Ramos (cell line): ENCODE measurements around the gene CPNE9.

Experiments
- in situ Hi-C: fragments of 300-500 bp; cut with MboI; formaldehyde crosslinking; loops from one replicate; pipeline ENCODE4 v1.14.3; 2022; ENCODE audit warnings: low sequenced_read_pairs; ENCODE audit not compliant: unreplicated experiment

Gene CPNE9

DNA sequence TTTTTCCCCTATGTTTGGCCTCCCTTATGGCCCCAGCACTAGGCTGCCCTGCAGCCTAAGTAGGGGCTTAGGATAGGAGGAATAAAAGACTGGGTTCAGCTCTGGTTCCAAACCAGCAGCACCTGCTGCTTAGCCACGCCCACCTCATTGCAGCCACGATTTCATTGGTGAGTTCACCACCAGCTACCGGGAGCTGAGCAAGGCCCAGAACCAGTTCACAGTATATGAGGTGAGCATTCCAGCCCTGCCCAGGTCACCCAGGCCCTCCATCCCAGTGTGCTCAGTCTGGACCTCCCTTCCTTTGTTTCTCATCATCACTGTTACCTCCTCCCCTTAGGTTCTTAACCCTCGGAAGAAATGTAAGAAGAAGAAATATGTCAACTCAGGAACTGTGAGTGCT lies 11.5 kb downstream of the CPNE9 start:
- in situ Hi-C loops: no loop called here

DNA sequence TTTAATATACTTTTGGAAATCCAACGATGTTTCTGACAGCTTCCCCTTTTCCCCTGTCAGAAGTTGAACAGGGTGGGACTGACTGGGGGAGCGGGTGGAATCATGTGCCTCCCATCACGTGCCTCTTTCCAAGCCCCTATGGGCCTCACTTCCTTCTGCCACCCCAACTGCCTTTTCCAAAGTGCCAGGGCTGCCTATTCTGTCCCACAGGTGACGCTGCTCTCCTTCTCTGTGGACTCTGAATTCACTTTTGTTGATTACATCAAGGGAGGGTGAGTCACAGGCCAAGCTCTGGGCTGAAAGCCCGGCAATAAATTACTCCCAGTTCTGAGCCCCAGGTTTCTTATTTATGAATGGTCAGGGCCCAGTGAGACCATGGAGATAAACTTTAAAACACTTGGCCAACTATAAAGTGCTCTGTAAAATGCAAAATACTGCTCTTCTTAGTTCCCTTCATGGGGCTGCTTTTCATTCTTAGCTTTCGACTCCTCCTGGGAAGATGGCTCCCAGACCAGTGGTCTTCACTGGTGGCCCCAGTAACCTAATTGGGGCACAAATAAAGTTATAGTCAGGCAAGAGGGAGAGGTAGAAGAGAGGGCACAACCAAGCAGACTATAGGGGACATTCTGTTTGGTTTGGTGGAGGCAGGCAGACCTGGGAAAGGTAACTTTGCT lies 12.3 kb downstream of the CPNE9 start:
- in situ Hi-C loops: no loop called here

DNA sequence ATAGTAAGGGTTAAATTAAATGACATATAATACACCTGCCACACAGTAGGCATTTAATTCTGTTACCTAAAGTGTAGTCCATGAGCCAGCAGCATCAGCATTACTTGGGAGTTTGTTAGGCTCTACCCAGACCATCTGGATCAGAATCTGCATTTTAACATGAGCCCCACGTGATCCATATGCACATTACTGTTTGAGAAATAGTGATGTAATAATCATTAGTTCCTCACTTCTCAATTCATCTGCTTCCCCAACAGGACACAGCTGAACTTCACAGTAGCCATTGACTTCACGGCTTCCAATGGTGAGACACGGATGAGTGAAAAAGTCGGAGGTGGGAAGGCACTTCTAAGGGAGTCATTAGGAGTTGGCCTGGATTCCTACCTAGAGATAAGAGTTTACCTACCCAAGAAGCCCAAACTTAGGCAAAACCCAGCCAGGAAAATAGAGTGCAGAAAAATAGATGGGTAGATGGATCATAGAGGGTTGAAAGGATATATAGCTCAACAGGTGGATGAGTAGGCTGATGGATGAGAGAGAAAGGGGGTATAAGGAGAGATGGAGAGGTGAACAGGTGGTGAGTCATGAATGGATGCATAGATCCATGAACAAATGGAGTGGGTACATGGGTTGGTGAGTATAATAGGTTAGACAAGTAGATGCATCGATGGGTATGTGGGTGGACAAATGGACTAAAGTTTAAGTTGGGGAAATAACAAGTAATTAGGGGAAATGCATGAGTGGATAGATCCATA lies 13.3 kb downstream of the CPNE9 start:
- in situ Hi-C loops: no loop called here

- in situ Hi-C loops: no loop called here
These were observed 13.9 kb downstream of the CPNE9 start for GRCh38 chr3:9717563-9717962.

GRCh38 chr3:9718118-9718517 lies 14.5 kb downstream of the CPNE9 start:
- in situ Hi-C loops: no loop called here

- in situ Hi-C loops: loop anchor here (10.0 kb wide), 2 partner anchors 216 to 366 kb away; no protein-coding TSS in a partner anchor
These were observed 17.5 kb downstream of the CPNE9 start for GRCh38 chr3:9721015-9721699.

DNA sequence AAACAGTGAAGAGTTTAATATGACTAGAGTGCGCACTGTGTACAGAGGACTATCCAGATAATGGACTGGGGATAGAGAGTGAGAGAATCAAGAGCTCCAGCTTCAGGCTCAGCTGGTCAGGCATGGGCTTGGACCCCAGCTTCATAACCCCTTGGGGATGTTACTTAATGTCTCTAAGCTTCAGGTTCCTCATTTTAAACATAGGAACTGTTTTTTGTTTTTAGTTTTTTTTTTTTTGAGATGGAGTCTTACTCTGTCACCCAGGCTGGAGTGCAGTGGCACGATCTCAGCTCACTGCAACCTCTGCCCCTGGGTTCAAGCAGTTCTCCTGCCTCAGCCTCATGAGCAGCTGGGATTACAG lies 18.0 kb downstream of the CPNE9 start:
- in situ Hi-C loops: loop anchor here (10.0 kb wide), 2 partner anchors 217 to 367 kb away; no protein-coding TSS in a partner anchor

- in situ Hi-C loops: loop anchor here (10.0 kb wide), 2 partner anchors 221 to 371 kb away; no protein-coding TSS in a partner anchor
These were observed 22.3 kb downstream of the CPNE9 start for GRCh38 chr3:9725775-9726515.

- in situ Hi-C loops: loop anchor here (10.0 kb wide), 2 partner anchors 222 to 372 kb away; no protein-coding TSS in a partner anchor
These were observed 23.5 kb downstream of the CPNE9 start for GRCh38 chr3:9727041-9727595.

GRCh38 chr3:9727743-9728142 lies 24.1 kb downstream of the CPNE9 start:
- in situ Hi-C loops: loop anchor here (10.0 kb wide), 2 partner anchors 223 to 373 kb away; no protein-coding TSS in a partner anchor

GRCh38 chr3:9729419-9729818 lies 25.8 kb downstream of the CPNE9 start:
- in situ Hi-C loops: loop anchor here (10.0 kb wide), 2 partner anchors 225 to 375 kb away; no protein-coding TSS in a partner anchor

DNA sequence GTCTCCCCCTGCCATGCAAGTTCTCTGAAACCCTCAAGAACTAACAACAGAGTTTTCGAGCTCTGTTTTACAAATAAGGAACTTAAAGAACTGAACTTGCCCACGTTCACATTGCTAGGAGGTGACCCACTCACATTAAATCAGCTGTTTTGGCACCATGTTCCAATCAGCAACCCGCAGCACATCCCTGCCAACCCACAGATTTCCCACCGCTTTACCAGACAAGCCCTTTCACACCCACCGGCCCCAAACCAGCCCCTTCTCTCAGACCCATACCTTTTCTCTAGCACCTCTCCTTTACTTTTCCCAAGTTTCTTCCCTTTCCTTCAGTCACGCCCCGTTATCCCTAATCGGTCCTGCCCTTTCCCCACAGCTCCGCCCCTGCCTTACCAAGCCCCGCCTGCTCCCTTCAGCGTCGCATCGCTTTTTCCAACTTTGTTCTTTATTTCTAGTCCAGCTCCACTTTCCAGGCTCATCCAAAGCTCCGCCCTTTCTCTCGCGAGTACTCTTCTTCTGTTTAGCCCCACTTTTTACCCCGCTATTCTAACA lies 27.1 kb downstream of the CPNE9 start:
- in situ Hi-C loops: no loop called here

DNA sequence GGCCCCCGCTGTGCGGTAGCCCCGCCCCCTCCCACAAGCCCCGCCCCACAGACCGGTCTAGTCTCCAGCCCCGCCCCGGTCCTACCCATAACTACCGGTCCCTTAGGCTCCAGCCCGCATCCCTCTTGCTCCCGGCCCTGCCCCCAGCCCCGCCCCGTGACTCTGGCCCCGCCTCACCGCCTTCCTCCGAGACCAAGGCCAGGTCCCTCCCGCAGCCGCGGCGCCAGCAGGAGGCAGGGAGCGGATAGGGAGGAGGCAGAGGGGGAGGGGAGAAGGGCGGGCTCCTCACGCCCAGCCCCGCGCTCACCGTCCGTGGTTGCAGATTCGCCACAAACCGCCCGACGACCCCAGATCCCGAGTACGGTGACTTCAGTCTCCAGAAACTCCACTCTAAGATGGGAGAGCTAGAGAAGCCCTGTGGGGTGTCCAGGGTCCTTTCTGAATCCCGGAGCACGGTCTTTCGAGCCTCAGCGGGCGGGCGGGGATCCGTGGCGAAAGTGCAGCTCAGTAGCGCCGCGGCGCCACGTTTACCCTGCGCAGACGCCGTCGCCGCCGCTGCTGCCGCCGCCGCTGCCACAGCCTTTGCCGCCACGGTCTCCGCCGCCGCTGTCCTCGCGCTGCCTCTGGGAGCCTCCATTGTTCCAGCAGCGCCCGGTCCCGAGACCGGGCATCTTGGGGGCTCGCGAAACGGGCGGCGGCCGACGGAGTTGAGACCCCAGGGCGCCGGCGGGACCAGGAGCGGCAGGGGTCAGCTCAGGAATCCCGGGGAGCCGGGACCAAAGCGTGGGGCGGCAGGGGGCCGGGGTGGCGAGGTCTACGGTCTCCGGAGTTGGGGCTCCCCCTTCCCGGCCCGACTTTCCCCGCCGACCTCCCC lies 27.8 kb downstream of the CPNE9 start, which contains the start of gene BRPF1:
TSS of gene BRPF1 (plus strand) at position 530 of the 874 bp plus-strand sequence. CDS start 2,406 bp downstream, outside the sequence.
- in situ Hi-C loops: no loop called here

GRCh38 chr3:9732080-9732739 lies 28.6 kb downstream of the CPNE9 start:
- in situ Hi-C loops: no loop called here

- in situ Hi-C loops: no loop called here
These were observed 29.1 kb downstream of the CPNE9 start for GRCh38 chr3:9732740-9733115.

DNA sequence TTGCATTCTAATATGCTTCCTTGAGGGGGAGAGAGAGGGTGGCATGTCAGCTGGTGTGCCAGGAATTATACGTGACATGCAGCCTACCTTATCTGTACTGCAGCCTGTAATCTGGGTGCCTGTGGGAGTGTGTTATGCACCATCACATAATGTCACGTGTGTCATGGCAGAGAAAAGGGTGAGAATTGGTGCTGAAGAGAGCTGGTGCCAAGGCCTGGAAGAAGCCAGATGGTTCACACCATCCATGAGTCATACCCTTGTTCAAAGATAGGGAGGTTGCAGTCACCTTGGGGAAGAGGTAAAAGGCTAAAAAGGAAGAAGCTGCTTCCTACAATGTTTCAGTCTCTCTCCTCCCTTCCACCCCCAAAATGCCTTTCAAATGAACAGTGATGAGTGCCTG lies 33.2 kb downstream of the CPNE9 start:
- in situ Hi-C loops: no loop called here

DNA sequence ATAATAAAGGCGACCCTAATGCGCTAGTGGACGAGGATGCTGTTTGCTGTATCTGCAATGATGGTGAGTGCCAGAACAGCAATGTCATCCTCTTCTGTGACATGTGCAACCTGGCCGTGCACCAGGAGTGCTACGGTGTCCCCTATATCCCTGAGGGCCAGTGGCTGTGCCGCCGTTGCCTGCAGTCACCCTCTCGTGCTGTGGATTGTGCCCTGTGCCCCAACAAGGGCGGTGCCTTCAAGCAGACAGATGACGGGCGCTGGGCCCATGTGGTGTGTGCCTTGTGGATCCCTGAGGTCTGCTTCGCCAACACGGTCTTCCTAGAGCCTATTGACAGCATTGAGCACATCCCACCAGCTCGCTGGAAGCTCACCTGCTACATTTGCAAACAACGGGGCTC lies 35.5 kb downstream of the CPNE9 start:
- in situ Hi-C loops: no loop called here

- in situ Hi-C loops: no loop called here
These were observed 38.9 kb downstream of the CPNE9 start for GRCh38 chr3:9742560-9742959.
